Muscle of arm (tissue), 12 donors: ENCODE results near the gene SLC40A1. TPM values are rescaled to one million over a fixed set of nuclear protein-coding genes. Genes with fewer than 3 reads are reported as not detected.
A peak's percentile ranks its signal among the peaks of the same experiment; 100 is the strongest.

Experiments
- DNase-seq: peaks from one replicate; pipeline ENCODE4 v3.0.0-alpha.2; 2013
- polyA plus RNA-seq, 12 donors: library from polyadenylated mRNA; unstranded; fragments of 120-200 nt; gene quantifications; one replicate each; pipeline ENCODE4 v1.2.1, GENCODE V29; 2013; ENCODE audit not compliant: insufficient read length in 12 of 12

The SLC40A1 gene
- polyA plus RNA-seq, 12 donors = 34.5 to 69.1 (median 50.4) TPM; not detected in 1

DNA sequence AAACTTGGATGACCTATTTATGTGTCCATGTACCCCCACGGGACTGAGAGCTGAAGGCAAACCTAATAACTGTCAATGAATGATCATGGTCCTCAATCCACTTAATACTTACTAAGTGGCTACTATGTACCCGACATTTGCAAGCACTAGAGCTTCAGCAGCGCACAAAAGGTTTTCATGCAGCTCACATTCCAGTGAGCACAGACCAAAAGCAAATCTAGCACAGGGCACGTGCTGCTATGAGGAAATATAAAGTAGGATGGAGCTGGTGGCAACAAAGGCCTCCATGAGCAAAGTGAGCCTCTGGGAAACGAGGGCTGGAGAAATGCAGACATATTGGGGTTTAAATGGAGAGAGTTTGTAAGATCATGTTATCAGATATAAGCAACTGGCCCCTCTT is 3.5 kb downstream of the SLC40A1 start:
- no peak for DNase-seq

DNA sequence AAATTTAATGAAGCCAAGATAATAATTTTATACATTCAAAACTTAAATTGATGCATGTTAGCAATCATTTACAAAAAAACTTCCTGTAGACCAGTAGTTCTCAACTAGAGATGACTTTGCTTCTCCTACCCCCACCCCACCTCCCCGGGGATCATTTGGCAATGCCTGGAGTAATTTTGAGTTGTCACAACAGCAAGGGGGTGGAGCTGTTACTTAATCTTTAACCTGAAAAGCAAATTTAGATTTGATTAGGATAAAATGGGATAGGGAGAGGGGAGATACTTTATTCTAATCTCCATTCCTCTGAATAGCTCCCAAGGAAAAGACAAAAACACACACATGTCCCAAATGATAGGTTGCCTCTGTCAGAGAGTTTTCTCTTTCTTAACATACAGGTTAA is 4.2 kb downstream of the SLC40A1 start:
- no peak for DNase-seq

- DNase-seq = no peak
Observed at GRCh38 chr2:189574793-189575475, 5.7 kb downstream of the SLC40A1 start.

GRCh38 chr2:189570570-189571031 is 10.0 kb downstream of the SLC40A1 start:
- no peak for DNase-seq

DNA sequence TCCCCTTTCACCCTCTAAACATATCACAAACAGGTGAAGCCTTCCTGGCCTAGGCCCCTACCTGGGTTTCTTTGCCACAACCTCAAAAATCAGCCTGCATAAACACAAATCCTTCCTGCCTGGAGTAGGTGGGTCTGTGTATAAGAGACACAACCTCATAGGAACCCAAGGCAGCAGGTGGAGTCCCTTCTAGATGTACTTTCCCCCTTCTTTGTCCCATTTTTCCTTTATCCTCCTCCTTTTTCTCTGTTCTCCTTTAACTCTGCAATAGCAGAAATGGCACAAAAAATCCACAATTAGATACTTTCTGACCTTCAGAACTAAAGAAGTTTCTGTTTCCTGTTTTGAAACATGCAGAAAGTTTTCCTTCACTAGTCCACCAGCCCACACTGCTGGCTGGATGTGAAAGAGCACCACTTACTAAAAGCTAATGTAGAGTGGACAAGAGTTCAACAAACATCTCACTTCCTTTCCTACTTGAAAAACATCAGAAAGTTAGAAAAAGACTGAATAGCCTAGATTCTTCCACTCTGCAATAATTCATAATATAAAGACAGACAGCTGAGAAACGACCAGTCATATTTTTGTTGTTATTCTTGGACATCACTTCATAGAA is 11.2 kb downstream of the SLC40A1 start:
- no peak for DNase-seq

DNA sequence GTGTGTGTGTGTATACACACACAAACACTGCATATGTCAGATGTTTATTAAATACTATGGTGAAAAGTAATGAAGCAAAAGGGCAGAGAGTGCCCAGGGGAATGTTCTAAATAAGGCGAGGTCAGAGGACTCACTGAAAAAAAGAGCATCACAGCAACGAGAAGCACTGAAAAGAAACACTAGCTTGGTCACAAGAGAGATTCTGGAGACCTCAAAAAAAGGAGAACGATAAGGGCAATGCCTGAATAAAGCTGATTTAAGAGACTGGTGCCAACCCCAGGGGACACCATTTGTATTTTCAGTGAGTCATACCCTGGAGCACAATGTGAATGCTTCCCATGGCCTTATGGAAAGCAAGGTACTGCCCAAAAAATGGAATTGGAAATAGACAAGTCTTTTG is 14.5 kb downstream of the SLC40A1 start:
- no peak for DNase-seq

- no peak for DNase-seq
Observed at GRCh38 chr2:189561371-189562038, 19.1 kb downstream of the SLC40A1 start.

DNA sequence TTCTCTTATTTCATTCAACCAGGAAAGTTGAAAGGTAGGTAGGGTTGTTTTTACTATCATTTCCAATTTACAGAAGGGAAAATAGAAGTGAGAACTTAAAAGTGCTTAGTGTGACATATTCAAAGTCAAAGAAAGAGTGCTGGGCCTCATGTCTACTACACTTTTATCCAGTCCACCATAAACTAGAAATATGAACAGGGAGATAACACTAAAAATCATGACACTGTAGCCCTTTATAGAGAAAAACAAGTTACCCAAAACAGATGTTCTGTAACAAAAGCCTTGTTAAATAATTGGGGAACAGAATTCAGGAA is 20.4 kb downstream of the SLC40A1 start:
- DNase-seq = no peak

DNA sequence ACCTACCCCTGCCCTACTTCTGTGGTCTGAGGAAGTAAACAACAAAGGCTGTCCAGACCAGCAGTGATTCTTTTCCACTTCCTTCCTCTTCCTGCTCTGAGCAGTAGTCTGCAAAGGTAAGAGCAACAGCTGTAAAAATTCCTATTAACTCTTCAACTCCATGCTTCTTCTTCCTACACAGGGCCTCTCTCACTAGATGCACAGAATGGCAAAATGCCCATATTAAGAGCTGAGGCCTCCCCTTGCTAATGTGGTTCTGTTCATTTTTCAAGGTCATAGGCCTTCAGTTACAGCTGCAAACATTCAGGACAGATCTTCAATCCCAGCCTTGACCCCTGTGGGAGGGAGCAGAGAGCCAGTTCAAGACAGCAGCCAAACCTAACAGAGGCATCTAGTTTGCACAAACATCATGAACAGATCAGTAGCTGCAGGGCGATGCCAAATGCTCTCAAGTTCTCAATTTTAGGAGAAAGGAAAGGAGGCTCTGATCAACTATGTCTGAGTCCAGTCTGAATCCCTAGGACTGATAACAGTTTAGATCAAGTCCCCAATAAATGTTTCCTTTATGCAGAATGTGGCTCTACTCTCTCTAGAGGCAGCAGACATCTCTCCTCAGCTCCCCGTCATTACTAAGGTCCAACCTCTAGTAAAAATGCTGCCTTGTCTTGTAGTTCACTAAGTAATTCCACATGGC is 20.9 kb downstream of the SLC40A1 start:
- DNase-seq = no peak

DNA sequence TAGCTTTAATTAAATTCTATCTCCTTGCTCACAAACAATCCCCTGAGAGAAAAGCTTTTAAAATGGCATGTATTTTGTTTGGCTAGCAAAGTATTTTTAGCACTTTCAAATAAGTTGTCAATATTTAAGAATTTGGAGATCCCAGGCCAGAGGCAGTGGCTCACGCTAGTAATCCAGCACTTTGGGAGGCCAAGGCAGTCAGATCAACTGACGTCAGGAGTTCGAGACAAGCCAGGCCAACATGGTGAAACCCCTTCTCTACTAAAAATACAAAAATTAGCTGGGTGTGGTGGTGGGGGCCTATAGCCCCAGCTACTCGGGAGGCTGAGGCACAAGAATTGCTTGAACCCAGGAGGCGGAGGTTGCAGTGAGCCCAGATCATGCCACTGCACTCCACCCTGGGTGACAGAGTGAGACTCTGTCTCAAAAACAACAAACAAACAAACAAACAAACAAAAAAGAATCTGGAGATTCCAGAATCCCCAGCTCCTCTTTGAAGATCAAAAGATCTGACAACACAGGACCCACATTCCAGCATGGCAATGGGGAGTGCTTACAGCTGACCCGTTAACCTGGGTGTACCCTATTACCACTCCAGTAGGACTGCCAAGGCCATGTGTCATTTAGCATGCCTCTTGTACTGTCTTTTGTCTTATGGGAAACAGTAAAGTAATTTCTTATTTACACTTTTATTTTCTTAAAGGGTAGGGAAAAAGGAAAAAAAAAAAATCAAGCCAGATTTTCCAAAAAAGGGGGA is 21.9 kb downstream of the SLC40A1 start:
- DNase-seq = no peak

DNA sequence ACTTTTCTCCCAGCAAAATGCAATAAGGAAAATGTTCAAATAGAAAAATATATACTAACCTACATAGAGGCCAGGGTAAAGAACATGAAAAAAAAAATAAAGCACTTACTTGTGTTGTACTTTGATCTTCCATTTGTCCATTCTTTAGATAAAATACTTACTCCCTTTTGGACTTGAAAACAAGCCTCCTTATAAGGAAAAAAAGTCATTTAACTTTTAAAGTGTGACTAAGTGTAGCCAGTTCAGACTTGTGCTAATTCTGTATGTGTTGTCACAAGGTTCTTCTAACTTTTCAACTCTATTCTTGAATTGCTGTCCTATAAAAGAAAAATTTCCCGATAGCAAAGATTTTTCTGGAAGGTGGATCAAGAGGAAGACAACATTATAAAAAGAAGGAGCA is 23.2 kb downstream of the SLC40A1 start:
- DNase-seq = no peak

DNA sequence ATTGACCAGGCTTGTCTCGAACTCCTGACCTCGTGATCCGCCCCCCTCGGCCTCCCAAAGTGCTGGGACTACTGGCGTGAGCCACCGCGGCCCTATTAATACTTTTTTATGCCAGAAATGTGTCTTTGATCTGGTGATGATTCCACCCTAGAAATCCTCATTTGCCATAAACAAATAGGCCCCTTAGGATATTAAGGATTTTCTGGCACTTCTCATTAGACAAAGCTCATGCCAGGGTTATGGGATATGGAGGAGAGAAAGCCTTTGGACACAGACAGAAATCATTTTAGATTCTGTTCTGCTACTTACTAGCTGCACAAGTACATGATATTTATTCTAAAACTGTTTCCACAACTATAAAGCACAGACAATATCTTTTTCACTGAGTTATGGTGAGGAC is 24.1 kb downstream of the SLC40A1 start:
- DNase-seq = no peak

- DNase-seq = no peak
Observed at GRCh38 chr2:189555232-189555631, 25.4 kb downstream of the SLC40A1 start.

DNA sequence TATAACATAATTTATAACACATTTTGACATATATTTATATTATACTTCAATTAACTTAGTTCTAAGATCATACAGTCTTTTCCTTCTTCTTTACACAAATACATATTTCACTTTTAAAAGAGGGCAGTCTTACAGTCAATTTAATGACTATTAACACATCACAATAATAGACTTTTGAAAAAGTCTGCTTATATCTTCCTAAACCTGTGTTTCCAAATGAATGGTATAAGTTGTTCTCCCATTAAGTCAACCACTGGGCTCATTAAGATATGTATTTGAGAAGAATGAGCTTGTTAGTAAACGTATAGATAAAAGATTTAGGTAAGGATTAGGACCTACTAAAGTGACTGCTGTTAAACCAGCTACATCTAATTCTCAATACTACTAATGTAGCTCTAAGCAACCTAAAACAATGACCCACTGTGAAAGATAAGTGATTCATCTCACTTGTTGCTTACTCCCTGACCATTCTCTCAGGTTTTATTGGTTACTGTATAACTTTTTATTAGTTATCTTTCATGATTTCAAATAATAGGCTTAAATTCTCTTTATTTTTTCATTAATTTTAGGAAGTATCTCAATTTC is 27.0 kb downstream of the SLC40A1 start:
- DNase-seq = no peak

GRCh38 chr2:189552991-189553404 is 27.6 kb downstream of the SLC40A1 start:
- no peak for DNase-seq

- DNase-seq = no peak
Observed at GRCh38 chr2:189552334-189552990, 28.1 kb downstream of the SLC40A1 start.

- no peak for DNase-seq
Observed at GRCh38 chr2:189551808-189552207, 28.8 kb downstream of the SLC40A1 start.

- DNase-seq = peak; percentile 85
Observed at GRCh38 chr2:189549449-189549832, 31.1 kb downstream of the SLC40A1 start.

- no peak for DNase-seq
Observed at GRCh38 chr2:189548666-189549448, 31.7 kb downstream of the SLC40A1 start.

DNA sequence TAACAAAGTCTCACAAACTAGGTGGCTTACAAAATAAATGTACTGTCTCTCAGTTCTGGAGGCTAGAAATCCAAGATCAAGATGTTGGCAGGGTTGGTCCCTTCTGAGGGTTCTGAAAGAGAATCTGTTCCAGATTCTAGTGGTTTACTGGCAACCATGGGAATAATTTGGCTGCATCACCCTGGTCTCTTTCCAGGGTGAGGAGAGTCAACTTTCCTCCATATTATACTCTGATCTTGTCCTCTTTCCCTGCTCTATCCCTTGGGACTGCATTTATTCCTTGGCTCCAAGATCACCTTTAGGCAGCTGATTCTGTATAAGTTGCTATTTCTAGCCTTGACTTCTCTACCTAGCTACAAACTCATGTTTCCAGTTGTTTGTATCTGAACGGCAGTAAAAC is 35.2 kb downstream of the SLC40A1 start:
- peak; percentile 84 for DNase-seq
